Muscle layer of colon (tissue), 2 donors: ENCODE results near the gene FAM200B.
A peak's percentile ranks its signal among the peaks of the same experiment; 100 is the strongest.
"Not testable (repeated sequence)": the region's sequence is repeated elsewhere in the genome, so short reads cannot be mapped to it uniquely, and the experiment has no call there.

Source experiments
- H3K27ac ChIP-seq: one replicate; pipeline ENCODE4 v1.7.0; 2013; ENCODE audit warnings: low read depth, mild to moderate bottlenecking, low read length, moderate library complexity
- H3K27me3 ChIP-seq, 2 donors: one replicate each; pipeline ENCODE4 v1.7.0; 2013; ENCODE audit warnings: low read length in 2 of 2, mild to moderate bottlenecking in 2 of 2; ENCODE audit not compliant: insufficient read depth in 2 of 2, control insufficient read depth in 1 of 2
- H3K36me3 ChIP-seq: one replicate; pipeline ENCODE4 v1.7.0; 2013; ENCODE audit warnings: mild to moderate bottlenecking, low read length; ENCODE audit not compliant: insufficient read depth
- H3K4me1 ChIP-seq: one replicate; pipeline ENCODE4 v1.7.0; 2013; ENCODE audit warnings: mild to moderate bottlenecking, low read length; ENCODE audit not compliant: insufficient read depth
- H3K4me3 ChIP-seq, 2 donors: one replicate each; pipeline ENCODE4 v1.7.0; 2013; ENCODE audit warnings: low read length in 2 of 2, low read depth in 1 of 2, mild to moderate bottlenecking in 1 of 2, moderate library complexity in 1 of 2
- H3K9ac ChIP-seq: one replicate; pipeline ENCODE4 v1.7.0; 2013; ENCODE audit warnings: low read length
- H3K9me3 ChIP-seq: one replicate; pipeline ENCODE4 v1.7.0; 2013; ENCODE audit warnings: mild to moderate bottlenecking, low read length
- donor health status: abdominal sarcoma.
- donor health status: Adenocarcinoma of cecum.

Gene FAM200B

DNA sequence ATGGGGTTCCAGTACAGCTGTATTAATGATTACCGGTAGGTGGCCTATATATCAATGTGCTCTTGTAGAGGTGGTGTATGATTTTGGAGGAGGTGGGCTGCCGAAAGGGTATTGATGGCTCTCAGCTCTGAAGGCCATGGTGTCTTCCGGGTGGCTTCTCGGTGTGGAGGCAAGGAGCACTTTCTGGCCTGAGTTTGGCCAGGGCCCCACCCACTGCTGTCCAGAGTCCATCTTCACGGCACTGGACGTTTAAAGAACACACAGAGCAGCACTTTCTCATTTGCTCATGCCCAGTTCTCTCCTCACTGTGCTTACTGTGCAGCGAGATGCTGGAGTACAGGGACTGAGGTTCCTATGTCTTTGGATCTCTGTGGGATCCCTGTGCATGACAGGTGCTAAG is 37.3 kb downstream of the FAM200B start:
- no peaks in the 10 kb centered on the region for H3K9me3 ChIP-seq
- H3K27ac ChIP-seq, result peak overlapping the region; percentile 56
- H3K27me3 ChIP-seq, result no peaks in the 10 kb centered on the region
- H3K36me3 ChIP-seq, result peaks cover 5% of the 10 kb centered on the region
- no peak overlapping the region for H3K4me3 ChIP-seq
- peaks cover 28% of the 10 kb centered on the region for H3K4me1 ChIP-seq
- H3K9ac ChIP-seq, result no peak overlapping the region

DNA sequence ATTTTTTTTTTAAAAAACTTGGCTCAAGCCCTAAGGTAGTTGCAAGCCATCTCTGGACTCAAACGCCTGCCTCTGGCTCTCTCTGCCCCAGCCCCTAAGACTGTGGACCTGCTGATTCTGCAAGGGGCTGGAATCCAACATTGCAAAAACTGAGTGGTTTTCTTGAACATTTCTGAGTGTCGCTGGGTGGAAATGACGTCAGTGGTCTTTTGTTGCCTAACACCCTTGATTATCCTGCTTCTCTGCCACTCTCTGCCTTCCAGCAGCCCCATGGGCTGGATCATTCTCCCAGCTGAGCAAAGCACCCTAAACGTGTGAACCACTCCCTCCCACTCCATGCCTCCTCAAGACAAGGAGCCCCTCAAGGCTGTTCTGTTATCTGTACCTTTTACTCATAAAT is 37.9 kb downstream of the FAM200B start:
- Histone ChIP-seq H3K9ac (no peak overlapping the region), H3K36me3 (peaks cover 5% of the 10 kb centered on the region), H3K27ac (no peak overlapping the region), H3K4me1 (peaks cover 28% of the 10 kb centered on the region), H3K9me3 (no peaks in the 10 kb centered on the region), H3K27me3 (no peaks in the 10 kb centered on the region), H3K4me3 (no peak overlapping the region)

DNA sequence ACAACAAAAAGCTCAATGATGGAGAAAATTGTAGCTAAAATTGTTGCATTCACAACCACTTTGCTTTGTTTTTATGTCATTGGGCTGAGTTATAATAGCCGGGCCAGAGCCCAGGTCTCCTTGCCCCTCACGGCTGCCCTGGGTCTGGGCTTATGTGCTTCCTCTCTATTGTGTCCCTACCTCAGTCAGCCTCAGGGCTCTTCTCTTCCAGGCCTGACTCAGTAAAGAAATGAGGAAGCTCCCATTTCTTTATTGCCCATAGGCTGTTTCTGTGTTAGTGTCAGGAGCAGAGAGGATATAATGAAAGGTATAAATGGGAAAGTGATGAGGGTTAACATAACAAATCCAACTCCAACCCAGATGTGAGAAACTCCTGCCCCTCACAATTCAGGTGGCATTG is 39.2 kb downstream of the FAM200B start:
- Histone ChIP-seq H3K4me3 (no peak overlapping the region), H3K36me3 (peaks cover 5% of the 10 kb centered on the region), H3K9ac (no peak overlapping the region), H3K9me3 (no peaks in the 10 kb centered on the region), H3K4me1 (peaks cover 35% of the 10 kb centered on the region), H3K27me3 (no peaks in the 10 kb centered on the region), H3K27ac (no peak overlapping the region)

DNA sequence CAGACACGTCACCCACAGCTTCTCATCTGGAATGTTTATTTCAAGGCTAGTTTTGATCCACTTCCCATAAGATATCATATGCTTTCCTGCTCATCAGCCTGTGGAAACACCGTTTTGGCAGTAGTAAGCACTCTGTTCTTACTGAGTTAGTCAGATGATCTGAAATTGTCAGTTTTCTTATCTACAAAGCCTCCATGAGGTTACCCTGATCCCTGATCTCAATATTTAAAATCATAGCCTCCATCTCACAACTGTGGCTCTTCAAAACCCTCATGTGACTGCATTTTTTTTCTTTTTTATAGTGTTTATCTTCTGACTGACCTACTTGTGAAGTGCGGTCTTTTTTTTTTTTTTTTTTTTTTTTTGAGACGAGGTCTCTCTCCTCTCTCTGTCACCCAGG is 44.0 kb downstream of the FAM200B start:
- Histone ChIP-seq H3K27me3 (no peaks in the 10 kb centered on the region), H3K4me1 (peaks cover 13% of the 10 kb centered on the region), H3K4me3 (no peak overlapping the region), H3K9ac (no peak overlapping the region), H3K9me3 (no peaks in the 10 kb centered on the region), H3K36me3 (peaks cover 5% of the 10 kb centered on the region), H3K27ac (peak overlapping the region; percentile 15)

GRCh38 chr4:15729910-15730533 is 48.4 kb downstream of the FAM200B start:
- H3K4me1 ChIP-seq, result peaks cover 8% of the 10 kb centered on the region
- no peak overlapping the region for H3K27ac ChIP-seq
- no peaks in the 10 kb centered on the region for H3K9me3 ChIP-seq
- H3K27me3 ChIP-seq, result no peaks in the 10 kb centered on the region
- H3K4me3 ChIP-seq, result no peak overlapping the region
- H3K9ac ChIP-seq, result no peak overlapping the region
- no peaks in the 10 kb centered on the region for H3K36me3 ChIP-seq

GRCh38 chr4:15733061-15733460 is 51.4 kb downstream of the FAM200B start:
- not testable (repeated sequence) for H3K4me3 ChIP-seq, H3K9ac ChIP-seq, H3K4me1 ChIP-seq, H3K36me3 ChIP-seq, H3K27me3 ChIP-seq, H3K9me3 ChIP-seq, H3K27ac ChIP-seq

GRCh38 chr4:15735536-15735935 is 53.9 kb downstream of the FAM200B start:
- no peaks in the 10 kb centered on the region for H3K36me3 ChIP-seq
- H3K27ac ChIP-seq, result no peak overlapping the region
- no peak overlapping the region for H3K9ac ChIP-seq
- no peaks in the 10 kb centered on the region for H3K9me3 ChIP-seq
- H3K27me3 ChIP-seq, result no peaks in the 10 kb centered on the region
- no peak overlapping the region for H3K4me3 ChIP-seq
- no peaks in the 10 kb centered on the region for H3K4me1 ChIP-seq

DNA sequence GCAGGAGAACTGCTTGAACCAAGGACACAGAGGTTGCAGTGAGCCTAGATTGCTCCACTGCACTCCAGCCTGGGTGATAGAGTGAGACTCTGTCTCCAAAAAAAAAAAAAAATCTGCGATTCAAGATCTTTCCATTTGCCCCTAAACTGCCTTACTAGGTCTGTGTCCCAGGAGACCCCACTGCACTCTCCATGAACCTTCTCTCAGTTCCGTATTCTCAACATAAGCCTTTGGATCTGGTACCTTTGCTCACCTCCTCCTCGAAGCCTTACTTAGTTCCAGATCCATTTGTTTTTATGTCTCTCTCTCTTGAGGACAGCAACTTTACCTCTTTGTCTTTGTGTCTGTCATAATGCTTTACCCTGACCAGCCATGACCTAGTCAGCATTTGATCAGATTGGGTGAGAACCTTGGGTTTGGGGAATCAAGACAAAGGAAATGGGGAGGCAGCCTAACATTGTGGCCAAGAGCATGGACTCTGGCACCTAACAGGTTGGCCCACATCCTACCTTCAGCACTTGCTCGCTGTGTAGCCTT is 55.0 kb downstream of the FAM200B start:
- no peaks in the 10 kb centered on the region for H3K27me3 ChIP-seq
- H3K9ac ChIP-seq, result no peak overlapping the region
- H3K36me3 ChIP-seq, result no peaks in the 10 kb centered on the region
- no peaks in the 10 kb centered on the region for H3K9me3 ChIP-seq
- H3K4me3 ChIP-seq, result no peak overlapping the region
- no peaks in the 10 kb centered on the region for H3K4me1 ChIP-seq
- no peak overlapping the region for H3K27ac ChIP-seq

DNA sequence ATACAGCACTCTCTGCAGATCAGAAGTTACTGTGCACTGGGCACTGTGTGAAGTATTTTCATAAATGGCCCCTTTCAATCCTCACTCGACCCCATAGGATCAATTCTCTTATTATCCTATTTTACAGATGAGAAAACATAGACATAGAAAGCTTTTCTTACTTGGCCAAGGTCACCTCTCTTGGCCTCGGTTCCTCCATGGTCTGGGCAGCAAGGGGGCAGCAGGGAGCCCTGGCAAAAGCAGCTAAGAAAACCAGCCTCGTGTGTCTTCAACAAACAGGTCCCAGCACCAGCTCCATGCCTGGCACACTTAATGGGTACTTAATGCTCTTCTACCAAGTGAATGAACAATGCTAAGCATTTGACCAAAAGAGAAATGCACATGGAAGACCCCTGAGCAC is 55.6 kb downstream of the FAM200B start:
- H3K4me3 ChIP-seq, result no peak overlapping the region
- H3K9ac ChIP-seq, result no peak overlapping the region
- no peaks in the 10 kb centered on the region for H3K4me1 ChIP-seq
- H3K27me3 ChIP-seq, result no peaks in the 10 kb centered on the region
- no peaks in the 10 kb centered on the region for H3K36me3 ChIP-seq
- no peaks in the 10 kb centered on the region for H3K9me3 ChIP-seq
- no peak overlapping the region for H3K27ac ChIP-seq

DNA sequence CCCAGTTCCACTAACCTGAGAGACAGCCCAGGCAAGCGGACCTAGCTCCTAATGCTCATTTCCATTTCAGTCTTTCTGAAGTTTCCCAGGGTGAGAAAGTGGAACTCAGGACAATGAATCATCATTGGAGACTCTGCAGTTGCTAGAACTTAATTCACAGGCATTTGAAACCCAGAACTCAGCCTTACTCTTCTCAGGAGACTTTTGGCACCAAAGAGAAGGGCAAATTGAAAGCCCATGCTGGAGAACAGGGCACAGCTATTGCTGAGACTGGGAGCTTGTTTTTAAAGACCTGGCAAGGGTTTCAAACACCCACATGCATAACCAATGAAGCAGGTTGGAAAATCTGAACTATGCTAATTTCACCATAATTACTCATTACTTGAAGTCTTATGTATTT is 57.2 kb downstream of the FAM200B start:
- Histone ChIP-seq H3K9ac (no peak overlapping the region), H3K27ac (no peak overlapping the region), H3K36me3 (no peaks in the 10 kb centered on the region), H3K27me3 (no peaks in the 10 kb centered on the region), H3K4me3 (no peak overlapping the region), H3K4me1 (no peaks in the 10 kb centered on the region), H3K9me3 (no peaks in the 10 kb centered on the region)
